Astrocyte of the spinal cord (primary cell): ENCODE results near the gene GLS.
A peak's percentile ranks its signal among the peaks of the same experiment; 100 is the strongest.
"Not testable (repeated sequence)": the region's sequence is repeated elsewhere in the genome, so short reads cannot be mapped to it uniquely, and the experiment has no call there.

ENCODE experiments used
- DNase-seq: peaks from one replicate; pipeline ENCODE4 v3.0.0; 2011; ENCODE audit warnings: low read depth, low spot score
- H3K4me3 ChIP-seq: 2 replicates; pipeline ENCODE4 v1.5.1; 2011; ENCODE audit warnings: low read depth, mild to moderate bottlenecking, low read length, moderate library complexity
- in situ Hi-C: cut with HindIII; loops from 2 replicates; pipeline ENCODE4 v1.10.0; 2017; ENCODE audit warnings: low sequenced_read_pairs
- TF ChIP-seq, protein P1 (sequence below): IDR thresholded peaks from 2 replicates; pipeline ENCODE4 v1.5.1; 2012; ENCODE audit warnings: low read depth, mild to moderate bottlenecking, low read length, inconsistent platforms

GLS gene

GRCh38 chr2:190863946-190864345 lies 16.7 kb upstream of the GLS start:
- DNase-seq: no peak
- no peak overlapping the region for H3K4me3 ChIP-seq
- TF ChIP-seq, protein P1, sequence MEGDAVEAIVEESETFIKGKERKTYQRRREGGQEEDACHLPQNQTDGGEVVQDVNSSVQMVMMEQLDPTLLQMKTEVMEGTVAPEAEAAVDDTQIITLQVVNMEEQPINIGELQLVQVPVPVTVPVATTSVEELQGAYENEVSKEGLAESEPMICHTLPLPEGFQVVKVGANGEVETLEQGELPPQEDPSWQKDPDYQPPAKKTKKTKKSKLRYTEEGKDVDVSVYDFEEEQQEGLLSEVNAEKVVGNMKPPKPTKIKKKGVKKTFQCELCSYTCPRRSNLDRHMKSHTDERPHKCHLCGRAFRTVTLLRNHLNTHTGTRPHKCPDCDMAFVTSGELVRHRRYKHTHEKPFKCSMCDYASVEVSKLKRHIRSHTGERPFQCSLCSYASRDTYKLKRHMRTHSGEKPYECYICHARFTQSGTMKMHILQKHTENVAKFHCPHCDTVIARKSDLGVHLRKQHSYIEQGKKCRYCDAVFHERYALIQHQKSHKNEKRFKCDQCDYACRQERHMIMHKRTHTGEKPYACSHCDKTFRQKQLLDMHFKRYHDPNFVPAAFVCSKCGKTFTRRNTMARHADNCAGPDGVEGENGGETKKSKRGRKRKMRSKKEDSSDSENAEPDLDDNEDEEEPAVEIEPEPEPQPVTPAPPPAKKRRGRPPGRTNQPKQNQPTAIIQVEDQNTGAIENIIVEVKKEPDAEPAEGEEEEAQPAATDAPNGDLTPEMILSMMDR: no peak
- in situ Hi-C loops: no loop called here

GRCh38 chr2:190864375-190864774 lies 16.2 kb upstream of the GLS start:
- in situ Hi-C loops: no loop called here
- no peak overlapping the region for H3K4me3 ChIP-seq
- TF ChIP-seq, protein P1: no peak
- DNase-seq: no peak

- TF ChIP-seq, protein P1: no peak
- no peak overlapping the region for H3K4me3 ChIP-seq
- in situ Hi-C loops: no loop called here
- peak; percentile 77 for DNase-seq
These were observed 13.4 kb upstream of the GLS start for GRCh38 chr2:190867212-190867611.

DNA sequence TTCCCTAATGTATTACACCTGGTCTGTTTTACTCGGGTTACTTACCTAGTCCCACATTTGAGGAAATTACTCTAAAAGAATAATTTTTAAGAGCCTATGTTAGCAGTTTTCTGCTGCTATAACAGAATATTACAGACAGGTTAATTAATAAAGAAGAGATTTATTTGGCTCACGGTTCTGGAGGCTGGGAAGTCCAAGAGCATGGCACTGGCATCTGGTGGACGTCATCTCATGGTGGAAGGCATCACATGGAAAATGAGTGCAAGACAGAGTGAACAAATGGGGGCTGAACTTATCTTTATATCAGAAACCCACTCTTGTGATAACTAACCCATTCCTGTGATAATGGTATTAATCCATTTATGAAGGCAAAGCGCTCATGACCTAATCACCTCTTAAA lies 12.8 kb upstream of the GLS start:
- no peak overlapping the region for H3K4me3 ChIP-seq
- no peak for DNase-seq
- in situ Hi-C loops: no loop called here
- TF ChIP-seq, protein P1: no peak

- no peak for DNase-seq
- TF ChIP-seq, protein P1: no peak
- H3K4me3 ChIP-seq: no peak overlapping the region
- in situ Hi-C loops: no loop called here
These were observed 10.9 kb upstream of the GLS start for GRCh38 chr2:190869721-190870120.

GRCh38 chr2:190873451-190873850 lies 7.2 kb upstream of the GLS start:
- DNase-seq, in situ Hi-C loops, H3K4me3 ChIP-seq: not testable (repeated sequence)

GRCh38 chr2:190875891-190876290 lies 4.7 kb upstream of the GLS start:
- H3K4me3 ChIP-seq: no peak overlapping the region
- TF ChIP-seq, protein P1: no peak
- in situ Hi-C loops: no loop called here
- DNase-seq: no peak
